ENCODE results near the gene MBD3L3. TPM values are rescaled to one million over a fixed set of nuclear protein-coding genes. Genes with fewer than 3 reads are reported as not detected.

MBD3L3 gene
- total and polyA plus RNA-seq, 4 donors = not detected

GRCh38 chr19:7010722-7011593 is 47.5 kb downstream of the MBD3L3 start:
- no peaks in the 10 kb centered on the region for H3K36me3 ChIP-seq (ENCODE audit: control insufficient read depth in 1 of 2, insufficient read depth in 2 of 2, low read length in 1 of 2)
- H3K4me3 ChIP-seq (ENCODE audit: low read length in 2 of 2) = no peak overlapping the region
- H3K4me1 ChIP-seq (ENCODE audit: control insufficient read depth in 1 of 2, insufficient read depth in 2 of 2, low read length in 2 of 2) = no peaks in the 10 kb centered on the region
- intact Hi-C loops (cut with DNase I) = no loop called here
- no peak overlapping the region for H3K27ac ChIP-seq (ENCODE audit: low read depth in 1 of 2, low read length in 2 of 2)
- DNase-seq = no peak
- H3K27me3 ChIP-seq (ENCODE audit: control insufficient read depth in 1 of 2, insufficient read depth in 2 of 2, low read length in 1 of 2) = no peaks in the 10 kb centered on the region
- no peak for ATAC-seq (ENCODE audit: low FRiP score)
- WGBS, 2 donors = 87 to 89% methylated on average over 11 to 12 of the region's 12 CpGs
- H3K9me3 ChIP-seq (ENCODE audit: control insufficient read depth, low read length) = no peaks in the 10 kb centered on the region

DNA sequence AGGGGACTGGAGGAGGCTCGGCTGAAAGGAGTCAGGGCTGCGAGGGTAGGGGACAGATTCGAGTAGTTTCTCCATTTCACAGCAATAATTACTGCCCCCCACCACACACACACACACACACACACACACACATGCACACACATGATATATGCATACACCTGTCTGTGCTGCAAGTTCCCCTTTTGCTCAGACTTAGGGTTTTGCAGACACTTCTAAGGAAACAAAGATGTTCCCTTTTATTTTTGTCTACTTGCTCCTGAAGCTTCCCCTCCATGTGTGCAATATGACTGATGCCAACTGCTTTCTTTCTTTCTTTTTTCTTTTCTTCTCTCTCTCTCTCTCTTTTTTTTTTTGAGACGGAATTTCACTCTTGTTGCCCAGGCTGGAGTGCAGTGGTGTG is 50.6 kb downstream of the MBD3L3 start:
- WGBS, 2 donors = 48 to 66% methylated on average over 4 of the region's 4 CpGs
- DNase-seq (no peak), ATAC-seq (ENCODE audit: low FRiP score) (no peak)
- no peak overlapping the region for H3K27ac ChIP-seq (ENCODE audit: low read depth in 1 of 2, low read length in 2 of 2)
- intact Hi-C loops (cut with DNase I) = no loop called here
- H3K27me3 ChIP-seq (ENCODE audit: control insufficient read depth in 1 of 2, insufficient read depth in 2 of 2, low read length in 1 of 2) = no peaks in the 10 kb centered on the region
- H3K4me1 ChIP-seq (ENCODE audit: control insufficient read depth in 1 of 2, insufficient read depth in 2 of 2, low read length in 2 of 2) = no peaks in the 10 kb centered on the region
- H3K36me3 ChIP-seq (ENCODE audit: control insufficient read depth in 1 of 2, insufficient read depth in 2 of 2, low read length in 1 of 2) = no peaks in the 10 kb centered on the region
- no peaks in the 10 kb centered on the region for H3K9me3 ChIP-seq (ENCODE audit: control insufficient read depth, low read length)
- H3K4me3 ChIP-seq (ENCODE audit: low read length in 2 of 2) = no peak overlapping the region

Other genes with a start within 250 kb of the MBD3L3 start
- gene ADGRE1, start 171.1 kb downstream of the MBD3L3 start, total RNA-seq = 1 to 10 TPM in 1 of 2 donors, under 1 TPM in 1; 0.42 to 1.6 TPM
- under 1 TPM; 0.08 to 0.50 TPM for gene ADGRE1, start 171.1 kb downstream of the MBD3L3 start, polyA plus RNA-seq
- not detected for gene MBD3L2B, start 37.2 kb downstream of the MBD3L3 start, total RNA-seq
- not detected for gene MBD3L2B, start 37.2 kb downstream of the MBD3L3 start, polyA plus RNA-seq
- not detected for gene MBD3L5, start 28.1 kb downstream of the MBD3L3 start, total RNA-seq
- not detected for gene MBD3L5, start 28.1 kb downstream of the MBD3L3 start, polyA plus RNA-seq
- gene MBD3L4, start 18.5 kb downstream of the MBD3L3 start, total RNA-seq = not detected
- not detected for gene MBD3L4, start 18.5 kb downstream of the MBD3L3 start, polyA plus RNA-seq
- not detected for gene MBD3L2, start 9.4 kb downstream of the MBD3L3 start, total RNA-seq
- not detected for gene MBD3L2, start 9.4 kb downstream of the MBD3L3 start, polyA plus RNA-seq
- 10 to 100 TPM; 10.6 to 11.5 TPM for gene ZNF557, start 11.0 kb upstream of the MBD3L3 start, total RNA-seq
- gene ZNF557, start 11.0 kb upstream of the MBD3L3 start, polyA plus RNA-seq = 1 to 10 TPM in 1 of 2 donors, under 1 TPM in 1; 0.63 to 2.4 TPM
- 100 to 1,000 TPM in 1 of 2 donors, 10 to 100 TPM in 1; 67.0 to 106 TPM for gene INSR, start 235.7 kb upstream of the MBD3L3 start, total RNA-seq
- 10 to 100 TPM in 1 of 2 donors, 1 to 10 TPM in 1; 4.8 to 12.0 TPM for gene INSR, start 235.7 kb upstream of the MBD3L3 start, polyA plus RNA-seq